HepG2 (cell line): ENCODE results near the gene PREX1. TPM values are rescaled to one million over a fixed set of nuclear protein-coding genes. Genes with fewer than 3 reads are reported as not detected.

Experiments used
- HMG20A ChIP-seq: IDR thresholded peaks from 2 replicates; pipeline ENCODE4 v1.6.1; 2016; ENCODE audit warnings: borderline replicate concordance
- JUND ChIP-seq: sonication (generic); formaldehyde crosslinking; IDR thresholded peaks from 2 replicates; pipeline ENCODE4 v1.8.0; 2022; ENCODE audit warnings: mild to moderate bottlenecking, missing genetic modification reagents
- KLF12 ChIP-seq: sonication (generic); formaldehyde crosslinking; IDR thresholded peaks from 2 replicates; pipeline ENCODE4 v1.4.0; 2020; ENCODE audit warnings: missing genetic modification reagents, borderline replicate concordance
- KLF9 ChIP-seq: IDR thresholded peaks from 2 replicates; pipeline ENCODE4 v1.6.1; 2016; ENCODE audit warnings: low read depth
- LCORL ChIP-seq, 2 experiments: fragments of 450-650 bp in 1 of 2; sonication (generic) in 1 of 2; formaldehyde crosslinking in 1 of 2; IDR thresholded peaks; 2 replicates each; pipeline versions ENCODE4 v1.5.0 to v1.6.1; 2017 to 2020; ENCODE audit warnings: antibody characterized with exemption in 1 of 2, missing genetic modification reagents in 1 of 2
- MTF2 ChIP-seq: sonication (generic); formaldehyde crosslinking; IDR thresholded peaks from 2 replicates; pipeline ENCODE4 v1.5.0; 2020; ENCODE audit warnings: missing genetic modification reagents, borderline replicate concordance
- NR2F6 ChIP-seq, 2 experiments: IDR thresholded peaks; 2 replicates each; pipeline ENCODE4 v1.6.1; 2016; ENCODE audit warnings: antibody characterized with exemption in 1 of 2, mild to moderate bottlenecking in 1 of 2
- RBM39 ChIP-seq: fragments of 200-400 bp; formaldehyde crosslinking; IDR thresholded peaks from one replicate; pipeline ENCODE4 v1.6.1; 2018; ENCODE audit warnings: antibody characterized with exemption, mild to moderate bottlenecking, low read depth, low read length; ENCODE audit not compliant: poor library complexity, severe bottlenecking
- SMARCC2 ChIP-seq: fragments of 450-650 bp; IDR thresholded peaks from 2 replicates; pipeline ENCODE4 v1.6.1; 2017; ENCODE audit warnings: antibody characterized with exemption, mild to moderate bottlenecking
- STAT5B ChIP-seq: sonication (generic); formaldehyde crosslinking; IDR thresholded peaks from 2 replicates; pipeline ENCODE4 v1.4.0; 2020; ENCODE audit warnings: missing genetic modification reagents
- WIZ ChIP-seq: sonication (generic); formaldehyde crosslinking; IDR thresholded peaks from 2 replicates; pipeline ENCODE4 v1.5.1; 2020; ENCODE audit warnings: mild to moderate bottlenecking, missing genetic modification reagents
- ZNF30 ChIP-seq: sonication (generic); formaldehyde crosslinking; IDR thresholded peaks from 2 replicates; pipeline ENCODE4 v1.5.0; 2020; ENCODE audit warnings: mild to moderate bottlenecking, missing genetic modification reagents
- ZNF713 ChIP-seq: sonication (generic); formaldehyde crosslinking; IDR thresholded peaks from 2 replicates; pipeline ENCODE4 v1.4.0; 2020; ENCODE audit warnings: mild to moderate bottlenecking, missing genetic modification reagents
- ZNF775 ChIP-seq: sonication (generic); formaldehyde crosslinking; IDR thresholded peaks from 2 replicates; pipeline ENCODE4 v1.4.0; 2020; ENCODE audit warnings: missing genetic modification reagents, mild to moderate bottlenecking, moderate library complexity, borderline replicate concordance
- ZNF788 ChIP-seq: sonication (generic); formaldehyde crosslinking; IDR thresholded peaks from 2 replicates; pipeline ENCODE4 v1.5.0; 2020; ENCODE audit warnings: mild to moderate bottlenecking, missing genetic modification reagents, borderline replicate concordance
- polyA plus RNA-seq, 8 experiments: library from polyadenylated mRNA; depleted of rRNA in 3 of 8; stranded (reverse) in 7 of 8; unstranded in 1 of 8; fragments of >200 nt; fragmentation: Illumina TruSeq in 4 of 8; extraction: Trizol in 4 of 8; gene quantifications; 2 replicates each; pipeline versions ENCODE4 v1.2.1 to v1.2.3, GENCODE V29; 2011 to 2016; ENCODE audit warnings: low read depth in 4 of 8, missing spikeins in 1 of 8, mixed read lengths in 1 of 8; ENCODE audit not compliant: insufficient read depth in 1 of 8
- total RNA-seq, 5 experiments: library from RNA; depleted of rRNA; stranded (reverse); fragments of >200 nt; fragmentation: Illumina TruSeq; extraction: Trizol; gene quantifications; 2 replicates each; pipeline ENCODE4 v1.2.3, GENCODE V29; 2016; ENCODE audit warnings: low read depth in 1 of 5
- TF ChIP-seq, protein P1 (sequence below): sonication (generic); formaldehyde crosslinking; IDR thresholded peaks from 2 replicates; pipeline ENCODE4 v1.4.0; 2020; ENCODE audit warnings: mild to moderate bottlenecking, missing genetic modification reagents
- TF ChIP-seq, protein P2 (sequence below), 2 experiments: sonication (generic) in 1 of 2; formaldehyde crosslinking in 1 of 2; IDR thresholded peaks; 2 replicates each; pipeline versions ENCODE4 v1.4.0 to v1.6.1; 2018 to 2020; ENCODE audit warnings: missing genetic modification reagents in 2 of 2, borderline replicate concordance in 1 of 2, low read depth in 1 of 2, mild to moderate bottlenecking in 1 of 2, missing biosample characterization in 1 of 2
- TF ChIP-seq, protein P3 (sequence below): sonication (generic); formaldehyde crosslinking; IDR thresholded peaks from 2 replicates; pipeline ENCODE4 v1.5.1; 2020; ENCODE audit warnings: missing genetic modification reagents, mild to moderate bottlenecking, borderline replicate concordance
- TF ChIP-seq, protein P4 (sequence below): sonication (generic); formaldehyde crosslinking; IDR thresholded peaks from 2 replicates; pipeline ENCODE4 v1.4.0; 2020; ENCODE audit warnings: mild to moderate bottlenecking, missing genetic modification reagents
- TF ChIP-seq, protein P5 (sequence below): sonication (generic); formaldehyde crosslinking; conservative IDR thresholded peaks from 2 replicates; pipeline ENCODE4 v1.4.0; 2020; ENCODE audit warnings: missing genetic modification reagents

PREX1 gene
- total and polyA plus RNA-seq, 2 of the 13 experiments (the other 11 are each of a cell fraction or from before 2014, with no cell fraction given): 0.02 to 0.04 TPM

DNA sequence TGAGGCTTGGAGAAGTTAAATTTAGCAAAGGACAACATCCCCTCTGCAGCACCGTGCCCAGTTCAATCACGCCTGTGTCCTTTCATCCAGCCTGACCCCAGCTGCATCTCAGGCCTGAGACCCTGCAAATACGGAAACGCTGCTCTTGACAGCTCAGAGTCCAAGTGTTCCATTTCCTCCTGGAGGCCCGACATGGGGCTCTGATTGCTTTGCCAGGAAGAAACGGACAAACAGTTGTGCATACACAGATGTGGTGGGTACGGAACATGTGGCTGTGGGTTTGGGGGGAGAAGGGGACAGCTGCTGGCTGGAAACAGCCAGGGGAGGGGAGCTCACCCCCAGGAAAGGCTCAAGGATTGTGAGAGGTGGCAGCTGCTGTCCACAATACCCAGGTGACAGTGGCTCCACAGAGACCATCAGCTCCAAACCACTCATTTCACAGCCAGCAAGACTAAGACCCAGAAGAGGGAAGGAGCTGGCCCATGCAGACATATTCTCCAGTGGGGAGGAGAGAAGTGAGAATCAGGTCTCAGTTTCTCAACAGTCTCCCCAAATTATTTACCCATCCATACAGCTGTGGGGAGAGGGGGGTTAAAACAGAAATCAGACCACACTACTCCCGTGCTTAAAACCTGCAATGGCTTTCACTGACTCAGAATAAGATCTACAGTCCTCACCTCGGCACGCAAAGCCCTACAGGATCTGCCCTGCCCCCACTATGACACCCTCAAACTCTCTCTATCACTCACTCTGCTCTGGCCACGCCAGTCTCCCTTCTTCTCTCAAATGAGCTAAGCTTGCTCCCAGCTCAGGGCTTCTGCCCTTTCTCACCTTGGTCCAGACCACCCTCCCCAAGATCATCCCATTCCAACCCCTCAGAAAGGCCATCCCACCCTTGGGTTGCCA lies 89.1 kb downstream of the PREX1 start (continued):
- TF ChIP-seq, protein P1, sequence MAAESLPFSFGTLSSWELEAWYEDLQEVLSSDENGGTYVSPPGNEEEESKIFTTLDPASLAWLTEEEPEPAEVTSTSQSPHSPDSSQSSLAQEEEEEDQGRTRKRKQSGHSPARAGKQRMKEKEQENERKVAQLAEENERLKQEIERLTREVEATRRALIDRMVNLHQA (CRISPR knock-in tag): no peak
- TF ChIP-seq HMG20A (CRISPR knock-in tag) (no peak; the same call in 1 of the 2 replicates), STAT5B (CRISPR knock-in tag) (no peak), WIZ (CRISPR knock-in tag) (no peak), RBM39 (no peak), ZNF30 (no peak), ZNF775 (CRISPR knock-in tag) (peak; percentile 55; the same call in 1 of the 2 replicates), ZNF788 (CRISPR knock-in tag) (peak; percentile 42; the same call in 1 of the 2 replicates), NR2F6 (IDR thresholded peaks at IDR 0.05) (peak; percentile 48; the same call in 1 of the 2 replicates), NR2F6 (CRISPR knock-in tag; IDR thresholded peaks at IDR 0.05) (peak; percentile 62), SMARCC2 (no peak), KLF9 (CRISPR knock-in tag) (no peak), MTF2 (CRISPR knock-in tag) (no peak), KLF12 (no peak), LCORL (IDR thresholded peaks at IDR 0.05) (no peak), LCORL (CRISPR knock-in tag; IDR thresholded peaks at IDR 0.05) (peak; percentile 91; the same call in 1 of the 2 replicates), ZNF713 (peak; percentile 81; the same call in 1 of the 2 replicates), JUND (CRISPR knock-in tag) (no peak)
- TF ChIP-seq, protein P2, sequence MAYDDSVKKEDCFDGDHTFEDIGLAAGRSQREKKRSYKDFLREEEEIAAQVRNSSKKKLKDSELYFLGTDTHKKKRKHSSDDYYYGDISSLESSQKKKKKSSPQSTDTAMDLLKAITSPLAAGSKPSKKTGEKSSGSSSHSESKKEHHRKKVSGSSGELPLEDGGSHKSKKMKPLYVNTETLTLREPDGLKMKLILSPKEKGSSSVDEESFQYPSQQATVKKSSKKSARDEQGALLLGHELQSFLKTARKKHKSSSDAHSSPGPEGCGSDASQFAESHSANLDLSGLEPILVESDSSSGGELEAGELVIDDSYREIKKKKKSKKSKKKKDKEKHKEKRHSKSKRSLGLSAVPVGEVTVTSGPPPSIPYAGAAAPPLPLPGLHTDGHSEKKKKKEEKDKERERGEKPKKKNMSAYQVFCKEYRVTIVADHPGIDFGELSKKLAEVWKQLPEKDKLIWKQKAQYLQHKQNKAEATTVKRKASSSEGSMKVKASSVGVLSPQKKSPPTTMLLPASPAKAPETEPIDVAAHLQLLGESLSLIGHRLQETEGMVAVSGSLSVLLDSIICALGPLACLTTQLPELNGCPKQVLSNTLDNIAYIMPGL (CRISPR knock-in tag; IDR thresholded peaks at IDR 0.05; ENCODE audit: borderline replicate concordance in 1 of 2, low read depth in 1 of 2): peak in 1 of 2 experiments; percentile 59; a peak in 1 of 4 replicates
- TF ChIP-seq, protein P3, sequence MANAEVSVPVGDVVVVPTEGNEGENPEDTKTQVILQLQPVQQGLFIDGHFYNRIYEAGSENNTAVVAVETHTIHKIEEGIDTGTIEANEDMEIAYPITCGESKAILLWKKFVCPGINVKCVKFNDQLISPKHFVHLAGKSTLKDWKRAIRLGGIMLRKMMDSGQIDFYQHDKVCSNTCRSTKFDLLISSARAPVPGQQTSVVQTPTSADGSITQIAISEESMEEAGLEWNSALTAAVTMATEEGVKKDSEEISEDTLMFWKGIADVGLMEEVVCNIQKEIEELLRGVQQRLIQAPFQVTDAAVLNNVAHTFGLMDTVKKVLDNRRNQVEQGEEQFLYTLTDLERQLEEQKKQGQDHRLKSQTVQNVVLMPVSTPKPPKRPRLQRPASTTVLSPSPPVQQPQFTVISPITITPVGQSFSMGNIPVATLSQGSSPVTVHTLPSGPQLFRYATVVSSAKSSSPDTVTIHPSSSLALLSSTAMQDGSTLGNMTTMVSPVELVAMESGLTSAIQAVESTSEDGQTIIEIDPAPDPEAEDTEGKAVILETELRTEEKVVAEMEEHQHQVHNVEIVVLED (CRISPR knock-in tag): no peak
- TF ChIP-seq, protein P4, sequence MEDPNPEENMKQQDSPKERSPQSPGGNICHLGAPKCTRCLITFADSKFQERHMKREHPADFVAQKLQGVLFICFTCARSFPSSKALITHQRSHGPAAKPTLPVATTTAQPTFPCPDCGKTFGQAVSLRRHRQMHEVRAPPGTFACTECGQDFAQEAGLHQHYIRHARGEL (CRISPR knock-in tag): peak; percentile 87
- TF ChIP-seq, protein P5, sequence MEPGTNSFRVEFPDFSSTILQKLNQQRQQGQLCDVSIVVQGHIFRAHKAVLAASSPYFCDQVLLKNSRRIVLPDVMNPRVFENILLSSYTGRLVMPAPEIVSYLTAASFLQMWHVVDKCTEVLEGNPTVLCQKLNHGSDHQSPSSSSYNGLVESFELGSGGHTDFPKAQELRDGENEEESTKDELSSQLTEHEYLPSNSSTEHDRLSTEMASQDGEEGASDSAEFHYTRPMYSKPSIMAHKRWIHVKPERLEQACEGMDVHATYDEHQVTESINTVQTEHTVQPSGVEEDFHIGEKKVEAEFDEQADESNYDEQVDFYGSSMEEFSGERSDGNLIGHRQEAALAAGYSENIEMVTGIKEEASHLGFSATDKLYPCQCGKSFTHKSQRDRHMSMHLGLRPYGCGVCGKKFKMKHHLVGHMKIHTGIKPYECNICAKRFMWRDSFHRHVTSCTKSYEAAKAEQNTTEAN (CRISPR knock-in tag): peak; percentile 47; the same call in 1 of the 2 replicates
